K562 (cell line): ENCODE data around the gene LY6G5B. TPM values are rescaled to one million over a fixed set of nuclear protein-coding genes. Genes with fewer than 3 reads are reported as not detected.

Experiments
- ATAC-seq: fragments of 200-7000 bp; cut with Tn5 transposase; 3 replicates; pipeline ENCODE4 v1.9.1; 2020; ENCODE audit warnings: moderate library complexity
- BruUV-seq: library from RNA; stranded (reverse); fragments of 400-500 nt; replicated peaks from 2 replicates; lab custom pipeline; 2021; lab: Mats Ljungman, UMichigan
- CTCF ChIA-PET: fragments of 300-600 bp; formaldehyde crosslinking; extraction: SDS; loops from one replicate; lab custom pipeline; 2021; ENCODE audit warnings: low intra/inter-chr PET ratio; lab: Yijun Ruan, JAX
- POLR2A ChIA-PET: fragments of 300-600, 350-650 bp; sonication (Branson Sonifier 250); formaldehyde crosslinking; extraction: SDS; loops from one replicate; lab custom pipeline; 2021; ENCODE audit warnings: antibody characterized with exemption, inconsistent platforms; lab: Yijun Ruan, JAX
- DNase-seq, 4 experiments: peaks; one replicate each; pipeline versions ENCODE4 v3.0.0 to v3.0.0-alpha.2; 2011 to 2018; ENCODE audit warnings: low spot score in 3 of 4, mixed read lengths in 3 of 4; ENCODE audit errors: extremely low read depth in 1 of 4
- FAIRE-seq: peaks from 2 replicates; lab custom pipeline; 2011; peaks lifted over from hg19 to GRCh38; lab: Jason Lieb, UNC
- H2AFZ ChIP-seq: 2 replicates; pipeline ENCODE4 v1.6.0; 2011; ENCODE audit warnings: low read depth, low read length, control low read depth, inconsistent platforms
- H3K27ac ChIP-seq: fragments of 200-600 bp; 3 replicates; pipeline ENCODE4 v1.8.0; 2011; ENCODE audit warnings: low read depth, mild to moderate bottlenecking, control low read depth, inconsistent platforms, low read length, moderate library complexity, mixed read lengths; ENCODE audit errors: extremely low read depth
- H3K27me3 ChIP-seq, 2 experiments: fragments of 300-600 bp in 1 of 2; 2 replicates in 1 of 2; 3 replicates in 1 of 2; pipeline versions ENCODE4 v1.6.0 to v1.8.0; 2011; ENCODE audit warnings: inconsistent platforms in 2 of 2, low read length in 2 of 2, mild to moderate bottlenecking in 1 of 2, mixed read lengths in 1 of 2, moderate library complexity in 1 of 2; ENCODE audit not compliant: control insufficient read depth in 2 of 2, insufficient read depth in 2 of 2
- H3K36me3 ChIP-seq: fragments of 300-600 bp; 3 replicates; pipeline ENCODE4 v1.8.0; 2011; ENCODE audit warnings: mild to moderate bottlenecking, low read length, inconsistent platforms; ENCODE audit not compliant: control insufficient read depth, insufficient read depth
- H3K4me1 ChIP-seq, 2 experiments: fragments of 200-600 bp in 1 of 2; replicated peaks in 1 of 2; 2 replicates in 1 of 2; 3 replicates in 1 of 2; pipeline versions ENCODE4 v1.5.1 to v1.8.0; 2011; ENCODE audit warnings: inconsistent platforms in 2 of 2, low read length in 2 of 2, mild to moderate bottlenecking in 1 of 2, mixed read lengths in 1 of 2, moderate library complexity in 1 of 2; ENCODE audit not compliant: control insufficient read depth in 2 of 2, insufficient read depth in 2 of 2
- H3K4me2 ChIP-seq: 2 replicates; pipeline ENCODE4 v1.6.1; 2011; ENCODE audit warnings: low read length, control low read depth, inconsistent platforms, mixed read lengths; ENCODE audit not compliant: insufficient read depth
- H3K4me3 ChIP-seq: fragments of 200-600 bp; sonication (generic), shearing (Covaris generic); 2 replicates; pipeline ENCODE4 v1.5.1; 2016; ENCODE audit warnings: control low read depth, inconsistent platforms
- H3K79me2 ChIP-seq: fragments of 200-600 bp; 3 replicates; pipeline ENCODE4 v1.8.0; 2011; ENCODE audit warnings: low read length, inconsistent platforms; ENCODE audit not compliant: control insufficient read depth, insufficient read depth
- H3K9ac ChIP-seq, 2 experiments: 2 replicates each; pipeline versions ENCODE4 v1.6.0 to v1.6.1; 2011; ENCODE audit warnings: low read depth in 2 of 2, low read length in 2 of 2, control low read depth in 1 of 2, inconsistent platforms in 1 of 2, mild to moderate bottlenecking in 1 of 2, mixed read lengths in 1 of 2; ENCODE audit not compliant: insufficient read depth in 1 of 2
- H3K9me1 ChIP-seq: one replicate; pipeline ENCODE4 v1.6.0; 2011; ENCODE audit warnings: inconsistent platforms, mild to moderate bottlenecking, low read length, moderate library complexity; ENCODE audit not compliant: control insufficient read depth, insufficient read depth
- H3K9me3 ChIP-seq: replicated peaks from 2 replicates; pipeline ENCODE4 v1.5.1; 2011; ENCODE audit warnings: low read depth, low read length, inconsistent platforms; ENCODE audit not compliant: control insufficient read depth, insufficient read depth
- H4K20me1 ChIP-seq: replicated peaks from 2 replicates; pipeline ENCODE4 v1.6.1; 2011; ENCODE audit warnings: low read length, inconsistent platforms, mixed read lengths; ENCODE audit not compliant: control insufficient read depth, insufficient read depth
- CXXC5 ChIP-seq: fragments of 250-450 bp; sonication (Bioruptor Pico); IDR thresholded peaks from 2 replicates; pipeline ENCODE4 v1.8.0; 2022; ENCODE audit warnings: inconsistent platforms, mild to moderate bottlenecking, moderate library complexity
- E4F1 ChIP-seq: fragments of 250-450 bp; sonication (Bioruptor Pico); IDR thresholded peaks from 2 replicates; pipeline ENCODE4 v1.5.0; 2021; ENCODE audit warnings: mild to moderate bottlenecking, borderline replicate concordance
- ELK1 ChIP-seq: sonication (generic); formaldehyde crosslinking; IDR thresholded peaks from 2 replicates; pipeline ENCODE4 v1.8.1; 2022; ENCODE audit warnings: missing genetic modification reagents
- KAT8 ChIP-seq: fragments of 450-650 bp; IDR thresholded peaks from 2 replicates; pipeline ENCODE4 v1.6.1; 2016; ENCODE audit warnings: low read depth, mild to moderate bottlenecking
- MEF2A ChIP-seq: IDR thresholded peaks from 2 replicates; pipeline ENCODE4 v1.6.1; 2011; ENCODE audit warnings: low read depth, mild to moderate bottlenecking, low read length, moderate library complexity; ENCODE audit not compliant: control insufficient read depth
- MYC ChIP-seq, 2 experiments: fragments of 250-450 bp in 1 of 2; sonication (Bioruptor Pico) in 1 of 2; IDR thresholded peaks; 2 replicates each; pipeline versions ENCODE4 v1.5.1 to v1.6.1; 2012 to 2021; ENCODE audit warnings: low read depth in 2 of 2, borderline replicate concordance in 1 of 2, improper control_type of control experiment in 1 of 2, low read length in 1 of 2, mild to moderate bottlenecking in 1 of 2, moderate library complexity in 1 of 2
- NCOA4 ChIP-seq: fragments of 450-650 bp; IDR thresholded peaks from 2 replicates; pipeline ENCODE4 v1.6.1; 2018; ENCODE audit warnings: mild to moderate bottlenecking; ENCODE audit not compliant: partially characterized antibody
- NR1H2 ChIP-seq: sonication (generic); formaldehyde crosslinking; IDR thresholded peaks from 2 replicates; pipeline ENCODE4 v1.4.0; 2020; ENCODE audit warnings: mild to moderate bottlenecking, missing genetic modification reagents
- RBBP5 ChIP-seq: fragments of 200-600 bp; sonication (generic); IDR thresholded peaks from 2 replicates; pipeline ENCODE4 v1.6.1; 2012; ENCODE audit warnings: borderline replicate concordance, mild to moderate bottlenecking, low read length, control low read depth, inconsistent platforms; ENCODE audit not compliant: insufficient read depth, poor library complexity, severe bottlenecking
- SIX5 ChIP-seq, 2 experiments: IDR thresholded peaks; 2 replicates each; pipeline ENCODE4 v1.6.1; 2011; ENCODE audit warnings: low read length in 2 of 2, borderline replicate concordance in 1 of 2, low read depth in 1 of 2, mild to moderate bottlenecking in 1 of 2, moderate library complexity in 1 of 2; ENCODE audit not compliant: insufficient read depth in 1 of 2
- ZNF134 ChIP-seq: fragments of 250-450 bp; sonication (Bioruptor Pico); conservative IDR thresholded peaks from 2 replicates; pipeline ENCODE4 v1.4.0; 2020
- ZNF24 ChIP-seq: fragments of 450-650 bp; IDR thresholded peaks from 2 replicates; pipeline ENCODE4 v1.6.1; 2016
- ZNF583 ChIP-seq: fragments of 250-450 bp; sonication (Bioruptor Pico); IDR thresholded peaks from 2 replicates; pipeline ENCODE4 v1.4.0; 2020
- ZNF655 ChIP-seq: fragments of 250-450 bp; sonication (Bioruptor Pico); IDR thresholded peaks from 2 replicates; pipeline ENCODE4 v1.5.0; 2021
- WGBS: fragments of 100-300 bp; shearing (Covaris generic); methylation state at CpG from one replicate; pipeline ENCODE4 v1.1.6; 2016; ENCODE audit warnings: low coverage, mixed read lengths; ENCODE audit not compliant: insufficient coverage; ENCODE audit errors: missing lambda C conversion rate; 5-methylcytosine and 5-hydroxymethylcytosine counted together
- in situ Hi-C: fragments of 300-500 bp; cut with MboI; formaldehyde crosslinking; loops from 4 replicates; pipeline ENCODE4 v1.15.0; 2018; ENCODE audit warnings: inconsistent platforms, mixed read lengths
- intact Hi-C: fragments of 100-400 bp; cut with micrococcal nuclease; formaldehyde crosslinking; loops from 2 replicates; pipeline ENCODE4 v1.14.2; 2022
- polyA plus RNA-seq, 8 experiments: library from polyadenylated mRNA; depleted of rRNA in 4 of 8; stranded (reverse) in 5 of 8; unstranded in 3 of 8; fragments of >200 nt; fragmentation: Nextera tagmentation in 2 of 8; fragmentation: Illumina TruSeq in 1 of 8; extraction: Ambion mirVana in 2 of 8; extraction: Trizol in 1 of 8; gene quantifications; 2 replicates each; pipeline versions ENCODE4 v1.2.1 to v1.2.3, GENCODE V29; 2011 to 2014; ENCODE audit warnings: inconsistent platforms in 1 of 8, missing spikeins in 1 of 8
- total RNA-seq, 7 experiments: library from RNA; depleted of rRNA in 6 of 7; stranded (reverse); fragments of >200 nt in 6 of 7; fragmentation: Illumina TruSeq in 2 of 7; extraction: Trizol in 2 of 7; gene quantifications; 2 replicates each; pipeline versions ENCODE4 v1.2.1 to v1.2.3, GENCODE V29; 2011 to 2021; ENCODE audit warnings: low replicate concordance in 1 of 7

LY6G5B gene
- total and polyA plus RNA-seq, 9 of the 15 experiments (the other 6 are each of a cell fraction or from before 2014, with no cell fraction given), result 6.0 to 27.0 (median 7.5) TPM

GRCh38 chr6:31665501-31666336, 4.1 kb upstream of the LY6G5B start, which contains the start of gene CSNK2B:
Gene CSNK2B, plus strand, starts transcription at chr6:31666080. Its CDS starts 752 bp downstream, at chr6:31666832.
- Histone ChIP-seq H3K9ac (peak within 1 kb of the TSS; percentile 96 to 97), H3K79me2 (peaks cover 77% of the 10 kb centered on the region), H3K4me1 (peaks cover 36 to 39% of the 10 kb centered on the region in 2 experiments; a peak in 4 of 5 replicates), H3K27me3 (no peaks in the 10 kb centered on the region), H4K20me1 (0 out of 2 replicates have a peak, but pooled peaks cover 3% of the 10 kb centered on the region), H3K9me3 (no peaks in the 10 kb centered on the region), H3K36me3 (peaks cover 68% of the 10 kb centered on the region), H3K27ac (peak within 1 kb of the TSS; percentile 97), H2AFZ (peak within 1 kb of the TSS; percentile 79), H3K4me3 (peak within 1 kb of the TSS; percentile 66), H3K4me2 (peak within 1 kb of the TSS; percentile 93), H3K9me1 (no peaks in the 10 kb centered on the region)
- under 1% methylated on average over 63 of the region's 63 CpGs for WGBS
- ChIA-PET POLR2A (interaction anchor here (0.6 to 9.8 kb wide), 36 partner anchors 10 to 308 kb away, joined by 3 to 267 read pairs (median 8); partner anchors contain the start of genes ABHD16A, APOM, BAG6 and CLIC1), CTCF (interaction anchor here (0.7 kb wide), 1 partner anchor 11 kb away, joined by 5 read pairs; no protein-coding TSS in a partner anchor)
- intact Hi-C loops (loop anchor here (1.0 to 10.0 kb wide), 7 partner anchors 13 to 509 kb away; partner anchors contain the start of genes ABHD16A, AGPAT1, ATP6V1G2 and BAG6), in situ Hi-C loops (no loop called here)
- FAIRE-seq (no peak), DNase-seq (peak; percentile 98 to 100 (median 99)), ATAC-seq (peak; percentile 85)
- no TSS peak for BruUV-seq
- TF ChIP-seq ZNF134 (CRISPR knock-in tag), result peak; percentile 69
- 0 out of 2 replicates have a peak, but pooled peaks have one; percentile 55 for TF ChIP-seq ZNF655 (CRISPR knock-in tag)
- no peak for TF ChIP-seq KAT8
- no peak for TF ChIP-seq NCOA4
- TF ChIP-seq CXXC5 (CRISPR knock-in tag), result peak; percentile 99
- TF ChIP-seq ELK1 (CRISPR knock-in tag), result no peak
- peak; percentile 3; the same call in 1 of the 2 replicates for TF ChIP-seq MEF2A
- peak; percentile 65 for TF ChIP-seq MYC (IDR thresholded peaks at IDR 0.05; ENCODE audit: low read depth, low read length)
- no peak for TF ChIP-seq MYC (CRISPR knock-in tag; IDR thresholded peaks at IDR 0.05; ENCODE audit: borderline replicate concordance, low read depth)
- TF ChIP-seq RBBP5, result peak; percentile 98
- TF ChIP-seq E4F1 (CRISPR knock-in tag), result no peak
- peak; percentile 95 to 97 for TF ChIP-seq SIX5 (IDR thresholded peaks at IDR 0.05; ENCODE audit: borderline replicate concordance in 1 of 2, insufficient read depth in 1 of 2, low read depth in 1 of 2, low read length in 2 of 2)
- TF ChIP-seq ZNF24, result peak; percentile 19; the same call in 1 of the 2 replicates
- peak; percentile 59; the same call in 1 of the 2 replicates for TF ChIP-seq ZNF583 (CRISPR knock-in tag)
- 0 out of 2 replicates have a peak, but pooled peaks have one; percentile 37 for TF ChIP-seq NR1H2 (CRISPR knock-in tag)
